Body of pancreas (tissue), 4 donors: ENCODE results near the gene MGME1.

ENCODE experiments used
- POLR2A ChIP-seq, 3 donors: fragments of 450-650 bp; IDR thresholded peaks; one replicate each; pipeline ENCODE4 v1.6.1; 2016; ENCODE audit warnings: antibody characterized with exemption in 3 of 3, mild to moderate bottlenecking in 2 of 3
- TF ChIP-seq, protein P1 (sequence below), 7 experiments: fragments of 450-650 bp in 4 of 7; fragments of 200-600 bp in 3 of 7; sonication (generic) in 3 of 7; IDR thresholded peaks; one replicate each; pipeline ENCODE4 v1.5.1; 2016 to 2019; ENCODE audit warnings: antibody characterized with exemption in 7 of 7

- TF ChIP-seq, protein P1, sequence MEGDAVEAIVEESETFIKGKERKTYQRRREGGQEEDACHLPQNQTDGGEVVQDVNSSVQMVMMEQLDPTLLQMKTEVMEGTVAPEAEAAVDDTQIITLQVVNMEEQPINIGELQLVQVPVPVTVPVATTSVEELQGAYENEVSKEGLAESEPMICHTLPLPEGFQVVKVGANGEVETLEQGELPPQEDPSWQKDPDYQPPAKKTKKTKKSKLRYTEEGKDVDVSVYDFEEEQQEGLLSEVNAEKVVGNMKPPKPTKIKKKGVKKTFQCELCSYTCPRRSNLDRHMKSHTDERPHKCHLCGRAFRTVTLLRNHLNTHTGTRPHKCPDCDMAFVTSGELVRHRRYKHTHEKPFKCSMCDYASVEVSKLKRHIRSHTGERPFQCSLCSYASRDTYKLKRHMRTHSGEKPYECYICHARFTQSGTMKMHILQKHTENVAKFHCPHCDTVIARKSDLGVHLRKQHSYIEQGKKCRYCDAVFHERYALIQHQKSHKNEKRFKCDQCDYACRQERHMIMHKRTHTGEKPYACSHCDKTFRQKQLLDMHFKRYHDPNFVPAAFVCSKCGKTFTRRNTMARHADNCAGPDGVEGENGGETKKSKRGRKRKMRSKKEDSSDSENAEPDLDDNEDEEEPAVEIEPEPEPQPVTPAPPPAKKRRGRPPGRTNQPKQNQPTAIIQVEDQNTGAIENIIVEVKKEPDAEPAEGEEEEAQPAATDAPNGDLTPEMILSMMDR (IDR thresholded peaks at IDR 0.05) = no peak
- no peak for TF ChIP-seq POLR2A (IDR thresholded peaks at IDR 0.05)
Measured at GRCh38 chr20:17947474-17947815, 21.4 kb upstream of the MGME1 start.
